H9 (cell line): ENCODE measurements around the gene TMED3. TPM values are rescaled to one million over a fixed set of nuclear protein-coding genes. Genes with fewer than 3 reads are reported as not detected.

Experiments
- DNase-seq: peaks from one replicate; pipeline ENCODE4 v3.0.0-alpha.2; 2017
- H2AFZ ChIP-seq: one replicate; pipeline ENCODE4 v1.6.1; 2013; ENCODE audit warnings: mild to moderate bottlenecking, low read length, control low read depth, moderate library complexity
- H2AK5ac ChIP-seq: 2 replicates; pipeline ENCODE4 v1.6.1; 2013; ENCODE audit warnings: low read length, control low read depth, mixed read lengths; ENCODE audit not compliant: insufficient read length
- H2BK120ac ChIP-seq: one replicate; pipeline ENCODE4 v1.6.1; 2013; ENCODE audit warnings: low read depth, mild to moderate bottlenecking, low read length, control low read depth, inconsistent platforms; ENCODE audit not compliant: poor library complexity, severe bottlenecking
- H2BK12ac ChIP-seq: 2 replicates; pipeline ENCODE4 v1.6.1; 2013; ENCODE audit warnings: low read length, control low read depth, mixed read lengths, low read depth; ENCODE audit not compliant: insufficient read length
- H2BK15ac ChIP-seq: 2 replicates; pipeline ENCODE4 v1.6.1; 2013; ENCODE audit warnings: low read depth, low read length, control low read depth
- H2BK20ac ChIP-seq: one replicate; pipeline ENCODE4 v1.6.1; 2013; ENCODE audit warnings: low read depth, mild to moderate bottlenecking, low read length, control low read depth, inconsistent platforms; ENCODE audit not compliant: poor library complexity, severe bottlenecking
- H2BK5ac ChIP-seq: 2 replicates; pipeline ENCODE4 v1.6.1; 2013; ENCODE audit warnings: low read length, control low read depth, mixed read lengths; ENCODE audit not compliant: insufficient read length
- H3K14ac ChIP-seq: 2 replicates; pipeline ENCODE4 v1.6.1; 2013; ENCODE audit warnings: low read length, control low read depth; ENCODE audit not compliant: insufficient read depth
- H3K18ac ChIP-seq: 2 replicates; pipeline ENCODE4 v1.6.1; 2013; ENCODE audit warnings: low read depth, mild to moderate bottlenecking, mixed read lengths, low read length, control low read depth; ENCODE audit not compliant: insufficient read length
- H3K23ac ChIP-seq: 2 replicates; pipeline ENCODE4 v1.6.1; 2013; ENCODE audit warnings: low read length, control low read depth, mixed read lengths, low read depth; ENCODE audit not compliant: insufficient read length
- H3K23me2 ChIP-seq: 2 replicates; pipeline ENCODE4 v1.6.1; 2013; ENCODE audit warnings: low read depth, mild to moderate bottlenecking, mixed read lengths, low read length, control low read depth; ENCODE audit not compliant: insufficient read length, poor library complexity, severe bottlenecking
- H3K27ac ChIP-seq: 2 replicates; pipeline ENCODE4 v1.5.1; 2013; ENCODE audit warnings: low read length, control low read depth, mixed read lengths, low read depth; ENCODE audit not compliant: insufficient read length
- H3K27me3 ChIP-seq: 2 replicates; pipeline ENCODE4 v1.6.1; 2013; ENCODE audit warnings: low read length, control low read depth, inconsistent platforms; ENCODE audit not compliant: insufficient read depth
- H3K4ac ChIP-seq: 2 replicates; pipeline ENCODE4 v1.6.1; 2013; ENCODE audit warnings: low read depth, mild to moderate bottlenecking, control low read depth, inconsistent platforms, low read length, moderate library complexity
- H3K4me1 ChIP-seq: 2 replicates; pipeline ENCODE4 v1.6.1; 2013; ENCODE audit warnings: low read length, control low read depth, inconsistent platforms; ENCODE audit not compliant: insufficient read depth
- H3K4me2 ChIP-seq: 2 replicates; pipeline ENCODE4 v1.6.1; 2013; ENCODE audit warnings: low read length, control low read depth, mixed read lengths; ENCODE audit not compliant: insufficient read length, insufficient read depth
- H3K56ac ChIP-seq: 2 replicates; pipeline ENCODE4 v1.6.1; 2013; ENCODE audit warnings: low read depth, mild to moderate bottlenecking, mixed read lengths, low read length, control low read depth; ENCODE audit not compliant: insufficient read length
- H3K79me1 ChIP-seq: 2 replicates; pipeline ENCODE4 v1.6.1; 2013; ENCODE audit warnings: low read depth, mild to moderate bottlenecking, moderate library complexity, low read length, control low read depth, inconsistent platforms; ENCODE audit not compliant: insufficient read depth, poor library complexity, severe bottlenecking
- H3K79me2 ChIP-seq: 2 replicates; pipeline ENCODE4 v1.6.1; 2013; ENCODE audit warnings: low read length, control low read depth, inconsistent platforms; ENCODE audit not compliant: insufficient read depth
- H3K9ac ChIP-seq: 2 replicates; pipeline ENCODE4 v1.6.1; 2013; ENCODE audit warnings: low read length, control low read depth, mixed read lengths; ENCODE audit not compliant: insufficient read length; ENCODE audit errors: extremely low read depth
- H3K9me3 ChIP-seq: one replicate; pipeline ENCODE4 v1.6.1; 2013; ENCODE audit warnings: low read depth, low read length, inconsistent platforms; ENCODE audit not compliant: control insufficient read depth
- H3T11ph ChIP-seq: one replicate; pipeline ENCODE4 v1.6.1; 2013; ENCODE audit warnings: mild to moderate bottlenecking, low read length, control low read depth, inconsistent platforms
- H4K20me1 ChIP-seq: one replicate; pipeline ENCODE4 v1.6.1; 2013; ENCODE audit not compliant: control insufficient read depth, insufficient read length, insufficient read depth
- H4K5ac ChIP-seq: 2 replicates; pipeline ENCODE4 v1.6.1; 2013; ENCODE audit warnings: low read depth, mild to moderate bottlenecking, mixed read lengths, low read length, control low read depth; ENCODE audit not compliant: insufficient read length
- H4K8ac ChIP-seq: replicated peaks from 2 replicates; pipeline ENCODE4 v1.6.1; 2013; ENCODE audit warnings: low read length, control low read depth, mixed read lengths, low read depth; ENCODE audit not compliant: insufficient read length
- H4K91ac ChIP-seq: 2 replicates; pipeline ENCODE4 v1.6.1; 2013; ENCODE audit warnings: low read depth, mild to moderate bottlenecking, moderate library complexity, mixed read lengths, low read length, control low read depth; ENCODE audit not compliant: insufficient read length
- H3K27ac Mint-ChIP-seq, 3 experiments: 2 replicates in 2 of 3; 3 replicates in 1 of 3; pipeline ENCODE4 v1.8.0; 2020 to 2021; ENCODE audit warnings: mixed read lengths in 3 of 3, mild to moderate bottlenecking in 1 of 3, moderate library complexity in 1 of 3
- H3K27me3 Mint-ChIP-seq: 2 replicates; pipeline ENCODE4 v1.8.0; 2021; ENCODE audit warnings: low read depth, mild to moderate bottlenecking, moderate library complexity, mixed read lengths
- H3K36me3 Mint-ChIP-seq, 3 experiments: 2 replicates in 2 of 3; 3 replicates in 1 of 3; pipeline ENCODE4 v1.8.0; 2020 to 2021; ENCODE audit warnings: low read depth in 3 of 3, mixed read lengths in 3 of 3; ENCODE audit not compliant: insufficient read depth in 1 of 3
- H3K4me1 Mint-ChIP-seq, 2 experiments: 2 replicates each; pipeline ENCODE4 v1.8.0; 2020; ENCODE audit warnings: mixed read lengths in 2 of 2
- H3K4me3 Mint-ChIP-seq, 2 experiments: 2 replicates in 1 of 2; 3 replicates in 1 of 2; pipeline ENCODE4 v1.8.0; 2020 to 2021; ENCODE audit warnings: mild to moderate bottlenecking in 2 of 2, mixed read lengths in 2 of 2, moderate library complexity in 1 of 2
- H3K9me3 Mint-ChIP-seq, 2 experiments: 2 replicates in 1 of 2; 3 replicates in 1 of 2; pipeline ENCODE4 v1.8.0; 2020; ENCODE audit warnings: mild to moderate bottlenecking in 2 of 2, mixed read lengths in 2 of 2, moderate library complexity in 1 of 2
- WGBS: extraction: QIAGEN DNeasy Blood & Tissue Kit; methylation state at CpG from one replicate; pipeline ENCODE4 v1.1.7; 2013; ENCODE audit warnings: missing lambda C conversion rate, low lambda C conversion rate, mixed read lengths; ENCODE audit not compliant: insufficient read length; ENCODE audit errors: extremely low coverage; 5-methylcytosine and 5-hydroxymethylcytosine counted together
- total RNA-seq: library from RNA; stranded (reverse); gene quantifications from 2 replicates; pipeline ENCODE4 v1.2.1, GENCODE V29; 2021
- TF ChIP-seq, protein P1 (sequence below): fragments of 200-600 bp; sonication (generic); conservative IDR thresholded peaks from 3 replicates; pipeline ENCODE4 v1.8.0; 2021; ENCODE audit warnings: antibody characterized with exemption, mild to moderate bottlenecking

TMED3 gene
- total RNA-seq, 1 experiment from 2014 or later, result 46.4 TPM

DNA sequence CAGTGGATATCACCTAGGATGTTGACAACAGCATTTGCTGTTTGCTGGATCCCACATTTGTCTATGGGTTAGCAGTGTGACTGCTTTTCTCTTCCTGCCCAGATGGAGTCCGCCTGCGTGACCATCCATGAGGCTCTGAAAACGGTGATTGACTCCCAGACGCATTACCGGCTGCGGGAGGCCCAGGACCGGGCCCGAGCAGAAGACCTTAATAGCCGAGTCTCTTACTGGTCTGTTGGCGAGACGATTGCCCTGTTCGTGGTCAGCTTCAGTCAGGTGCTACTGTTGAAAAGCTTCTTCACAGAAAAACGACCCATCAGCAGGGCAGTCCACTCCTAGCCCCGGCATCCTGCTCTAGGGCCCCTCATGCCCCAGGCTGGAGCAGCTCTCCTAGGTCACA is 11.0 kb downstream of the TMED3 start:
- no peak overlapping the region for H2BK15ac ChIP-seq
- H3K36me3 Mint-ChIP-seq, result peaks cover 44 to 71% (median 56%) of the 10 kb centered on the region in 3 experiments
- peaks cover 8% of the 10 kb centered on the region for H3K9me3 ChIP-seq
- no peak overlapping the region for H2BK120ac ChIP-seq
- no peak overlapping the region for H2AK5ac ChIP-seq
- H3K27me3 ChIP-seq, result no peaks in the 10 kb centered on the region
- no peak overlapping the region for H2AFZ ChIP-seq
- no peak overlapping the region for H3T11ph ChIP-seq
- no peak overlapping the region; a peak in 2 of 7 replicates for H3K27ac Mint-ChIP-seq
- no peak overlapping the region for H2BK12ac ChIP-seq
- no peak overlapping the region for H3K18ac ChIP-seq
- H3K56ac ChIP-seq, result no peak overlapping the region
- H3K4me3 Mint-ChIP-seq, result no peak overlapping the region
- no peak overlapping the region for H4K8ac ChIP-seq
- no CpG with 5 or more reads among the region's 14 CpGs for WGBS
- no peaks in the 10 kb centered on the region for H3K4me1 Mint-ChIP-seq
- no peak overlapping the region for H2BK20ac ChIP-seq
- no peak overlapping the region for H2BK5ac ChIP-seq
- TF ChIP-seq, protein P1, sequence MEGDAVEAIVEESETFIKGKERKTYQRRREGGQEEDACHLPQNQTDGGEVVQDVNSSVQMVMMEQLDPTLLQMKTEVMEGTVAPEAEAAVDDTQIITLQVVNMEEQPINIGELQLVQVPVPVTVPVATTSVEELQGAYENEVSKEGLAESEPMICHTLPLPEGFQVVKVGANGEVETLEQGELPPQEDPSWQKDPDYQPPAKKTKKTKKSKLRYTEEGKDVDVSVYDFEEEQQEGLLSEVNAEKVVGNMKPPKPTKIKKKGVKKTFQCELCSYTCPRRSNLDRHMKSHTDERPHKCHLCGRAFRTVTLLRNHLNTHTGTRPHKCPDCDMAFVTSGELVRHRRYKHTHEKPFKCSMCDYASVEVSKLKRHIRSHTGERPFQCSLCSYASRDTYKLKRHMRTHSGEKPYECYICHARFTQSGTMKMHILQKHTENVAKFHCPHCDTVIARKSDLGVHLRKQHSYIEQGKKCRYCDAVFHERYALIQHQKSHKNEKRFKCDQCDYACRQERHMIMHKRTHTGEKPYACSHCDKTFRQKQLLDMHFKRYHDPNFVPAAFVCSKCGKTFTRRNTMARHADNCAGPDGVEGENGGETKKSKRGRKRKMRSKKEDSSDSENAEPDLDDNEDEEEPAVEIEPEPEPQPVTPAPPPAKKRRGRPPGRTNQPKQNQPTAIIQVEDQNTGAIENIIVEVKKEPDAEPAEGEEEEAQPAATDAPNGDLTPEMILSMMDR, result no peak
- no peak overlapping the region for H4K91ac ChIP-seq
- no peak overlapping the region for H3K4me2 ChIP-seq
- peaks cover 4% of the 10 kb centered on the region for H3K79me1 ChIP-seq
- H3K23ac ChIP-seq, result no peak overlapping the region
- H4K20me1 ChIP-seq, result no peaks in the 10 kb centered on the region
- H3K27ac ChIP-seq, result no peak overlapping the region
- no peak overlapping the region for H3K9ac ChIP-seq
- no peak overlapping the region for H4K5ac ChIP-seq
- peaks cover 7 to 10% of the 10 kb centered on the region in 2 experiments for H3K9me3 Mint-ChIP-seq
- H3K4me1 ChIP-seq, result no peaks in the 10 kb centered on the region
- H3K4ac ChIP-seq, result no peak overlapping the region
- no peak overlapping the region for H3K14ac ChIP-seq
- H3K79me2 ChIP-seq, result no peaks in the 10 kb centered on the region
- H3K27me3 Mint-ChIP-seq, result no peaks in the 10 kb centered on the region
- H3K23me2 ChIP-seq, result no peaks in the 10 kb centered on the region
- no peak for DNase-seq
